Upper lobe of left lung (tissue), 6 donors: ENCODE measurements around the gene EBF3. TPM values are rescaled to one million over a fixed set of nuclear protein-coding genes. Genes with fewer than 3 reads are reported as not detected.

ENCODE experiments used
- ATAC-seq, 2 donors: fragments of 200-7000 bp; cut with Tn5 transposase; one replicate each; pipeline ENCODE4 v1.9.1; 2022; ENCODE audit warnings: mild to moderate bottlenecking in 2 of 2, moderate library complexity in 2 of 2; ENCODE audit not compliant: low FRiP score in 2 of 2
- DNase-seq, 2 donors: peaks; one replicate each; pipeline ENCODE4 v3.0.0-alpha.2; 2019 to 2020
- H3K27ac ChIP-seq, 4 donors: fragments of 200-600 bp; sonication (generic); one replicate each; pipeline ENCODE4 v1.5.1; 2016 to 2019
- H3K27me3 ChIP-seq, 4 donors: fragments of 200-600 bp; sonication (generic); one replicate each; pipeline ENCODE4 v1.5.1; 2017 to 2019
- H3K36me3 ChIP-seq, 4 donors: fragments of 200-600 bp; sonication (generic); one replicate each; pipeline ENCODE4 v1.5.1; 2016 to 2019
- H3K4me1 ChIP-seq, 4 donors: fragments of 200-600 bp; sonication (generic); one replicate each; pipeline ENCODE4 v1.5.1; 2018 to 2019
- H3K4me3 ChIP-seq, 4 donors: fragments of 200-600 bp; sonication (generic); one replicate each; pipeline ENCODE4 v1.5.1; 2017 to 2019; ENCODE audit warnings: mild to moderate bottlenecking in 2 of 4, moderate library complexity in 1 of 4
- H3K9me3 ChIP-seq, 4 donors: fragments of 200-600 bp; sonication (generic); one replicate each; pipeline ENCODE4 v1.5.1; 2018 to 2019
- EP300 ChIP-seq, 4 donors: sonication (generic); formaldehyde crosslinking; IDR thresholded peaks; one replicate each; pipeline ENCODE4 v1.5.1; 2017; ENCODE audit warnings: antibody characterized with exemption in 4 of 4, control low read depth in 2 of 4
- POLR2A ChIP-seq, 4 donors: fragments of 450-650 bp; IDR thresholded peaks; one replicate each; pipeline ENCODE4 v1.5.1; 2016 to 2017; ENCODE audit warnings: antibody characterized with exemption in 4 of 4, mild to moderate bottlenecking in 2 of 4
- POLR2AphosphoS5 ChIP-seq, 2 donors: sonication (generic); formaldehyde crosslinking; IDR thresholded peaks; one replicate each; pipeline ENCODE4 v1.5.1; 2017; ENCODE audit warnings: antibody characterized with exemption in 2 of 2
- WGBS, 2 donors: methylation state at CpG; one replicate each; pipeline ENCODE4 v1.1.5; 2017 to 2018; 5-methylcytosine and 5-hydroxymethylcytosine counted together
- total RNA-seq, 6 donors: library from RNA; depleted of rRNA in 4 of 6; stranded (reverse); fragments of >200 nt in 4 of 6; gene quantifications; one replicate each; pipeline versions ENCODE4 v1.1.0 to v1.2.1, GENCODE V29; 2016 to 2021
- TF ChIP-seq, protein P1 (sequence below), 6 experiments: fragments of 450-650 bp in 4 of 6; fragments of 200-600 bp in 2 of 6; sonication (generic) in 2 of 6; IDR thresholded peaks; one replicate each; pipeline ENCODE4 v1.5.1; 2016 to 2019; ENCODE audit warnings: antibody characterized with exemption in 6 of 6
- donor health status: DM: no; HTN: no; CAD: no; lungs with moderate emphysema.
- donor health status: DM: no; HTN: yes; CAD: no; lungs with severe emphysema.

Gene EBF3
- total RNA-seq, 6 donors from 2014 or later, result 0.06 to 0.51 TPM; not detected in 4

GRCh38 chr10:129883626-129884397, 80.3 kb downstream of the EBF3 start:
- ATAC-seq (no peak), DNase-seq (no peak)
- Histone ChIP-seq H3K9me3 (no peaks in the 10 kb centered on the region), H3K4me1 (no peaks in the 10 kb centered on the region), H3K36me3 (no peaks in the 10 kb centered on the region), H3K4me3 (no peak overlapping the region), H3K27ac (no peak overlapping the region), H3K27me3 (no peaks in the 10 kb centered on the region)
- TF ChIP-seq, protein P1, sequence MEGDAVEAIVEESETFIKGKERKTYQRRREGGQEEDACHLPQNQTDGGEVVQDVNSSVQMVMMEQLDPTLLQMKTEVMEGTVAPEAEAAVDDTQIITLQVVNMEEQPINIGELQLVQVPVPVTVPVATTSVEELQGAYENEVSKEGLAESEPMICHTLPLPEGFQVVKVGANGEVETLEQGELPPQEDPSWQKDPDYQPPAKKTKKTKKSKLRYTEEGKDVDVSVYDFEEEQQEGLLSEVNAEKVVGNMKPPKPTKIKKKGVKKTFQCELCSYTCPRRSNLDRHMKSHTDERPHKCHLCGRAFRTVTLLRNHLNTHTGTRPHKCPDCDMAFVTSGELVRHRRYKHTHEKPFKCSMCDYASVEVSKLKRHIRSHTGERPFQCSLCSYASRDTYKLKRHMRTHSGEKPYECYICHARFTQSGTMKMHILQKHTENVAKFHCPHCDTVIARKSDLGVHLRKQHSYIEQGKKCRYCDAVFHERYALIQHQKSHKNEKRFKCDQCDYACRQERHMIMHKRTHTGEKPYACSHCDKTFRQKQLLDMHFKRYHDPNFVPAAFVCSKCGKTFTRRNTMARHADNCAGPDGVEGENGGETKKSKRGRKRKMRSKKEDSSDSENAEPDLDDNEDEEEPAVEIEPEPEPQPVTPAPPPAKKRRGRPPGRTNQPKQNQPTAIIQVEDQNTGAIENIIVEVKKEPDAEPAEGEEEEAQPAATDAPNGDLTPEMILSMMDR (IDR thresholded peaks at IDR 0.05), result no peak
- TF ChIP-seq POLR2A (IDR thresholded peaks at IDR 0.05), result no peak
- TF ChIP-seq POLR2AphosphoS5 (IDR thresholded peaks at IDR 0.05), result no peak
- no peak for TF ChIP-seq EP300 (IDR thresholded peaks at IDR 0.05)
- 41% methylated on average over 18 to 20 of the region's 20 CpGs for WGBS, 2 donors

DNA sequence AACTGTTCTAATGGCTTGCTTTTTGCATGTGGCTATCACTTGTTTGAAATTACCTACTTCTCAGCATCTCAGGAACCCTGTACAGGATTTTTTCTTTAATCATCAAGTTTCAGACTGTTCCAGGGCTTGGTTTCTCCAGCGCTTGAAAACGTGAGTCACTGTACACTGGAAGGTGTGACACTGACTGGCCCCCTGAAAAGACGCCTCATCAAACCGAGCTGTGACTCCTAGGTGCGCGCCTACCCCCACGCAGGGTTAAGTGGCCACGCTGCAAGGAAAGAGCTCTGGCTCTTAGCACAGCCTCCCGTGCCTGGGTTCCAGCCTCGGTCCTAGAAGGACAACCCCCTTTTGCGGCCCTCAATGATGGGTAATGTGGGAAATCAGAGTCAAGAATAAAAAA, 81.0 kb downstream of the EBF3 start:
- H3K27ac ChIP-seq, result no peak overlapping the region
- no peak for DNase-seq
- H3K9me3 ChIP-seq, result no peaks in the 10 kb centered on the region
- H3K27me3 ChIP-seq, result no peaks in the 10 kb centered on the region
- no peak overlapping the region for H3K4me3 ChIP-seq
- no peak for ATAC-seq
- no peak for TF ChIP-seq POLR2AphosphoS5 (IDR thresholded peaks at IDR 0.05)
- TF ChIP-seq, protein P1 (IDR thresholded peaks at IDR 0.05), result no peak
- TF ChIP-seq POLR2A (IDR thresholded peaks at IDR 0.05), result no peak
- no peak for TF ChIP-seq EP300 (IDR thresholded peaks at IDR 0.05)
- no peaks in the 10 kb centered on the region for H3K36me3 ChIP-seq
- no peaks in the 10 kb centered on the region for H3K4me1 ChIP-seq
- 71 to 76% methylated on average over 10 to 11 of the region's 11 CpGs for WGBS, 2 donors

- H3K36me3 ChIP-seq, result no peaks in the 10 kb centered on the region
- DNase-seq (no peak), ATAC-seq (no peak)
- no peaks in the 10 kb centered on the region for H3K4me1 ChIP-seq
- H3K4me3 ChIP-seq, result no peak overlapping the region
- H3K27ac ChIP-seq, result no peak overlapping the region
- TF ChIP-seq, protein P1 (IDR thresholded peaks at IDR 0.05), result no peak
- TF ChIP-seq POLR2AphosphoS5 (IDR thresholded peaks at IDR 0.05), result no peak
- no peak for TF ChIP-seq EP300 (IDR thresholded peaks at IDR 0.05)
- TF ChIP-seq POLR2A (IDR thresholded peaks at IDR 0.05), result no peak
- WGBS, 2 donors, result 66 to 73% methylated on average over 9 of the region's 9 CpGs
- no peaks in the 10 kb centered on the region for H3K27me3 ChIP-seq
- no peaks in the 10 kb centered on the region for H3K9me3 ChIP-seq
Observed at GRCh38 chr10:129882291-129883010, 81.6 kb downstream of the EBF3 start.

DNA sequence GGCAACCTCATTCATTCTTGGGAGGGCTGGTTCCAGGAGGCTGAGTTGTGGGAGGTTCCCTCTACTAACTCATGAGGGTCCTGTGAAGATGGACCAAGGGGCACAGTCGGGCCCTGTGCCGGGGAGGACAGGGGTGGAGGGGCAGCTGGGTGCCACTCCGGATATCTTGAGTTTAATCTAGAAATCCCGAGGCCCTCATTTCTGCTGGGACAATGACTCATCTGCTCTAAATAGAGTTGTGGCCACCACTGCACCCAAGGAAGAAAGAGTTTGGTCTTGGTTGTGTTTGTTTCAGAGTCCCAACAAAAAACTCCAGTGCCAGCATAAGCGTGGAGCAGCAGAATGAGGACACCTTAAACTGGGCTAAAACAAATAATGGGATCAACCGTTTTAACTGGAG, 82.4 kb downstream of the EBF3 start:
- H3K4me1 ChIP-seq, result no peaks in the 10 kb centered on the region
- H3K36me3 ChIP-seq, result no peaks in the 10 kb centered on the region
- 40 to 80% methylated on average over 6 of the region's 6 CpGs for WGBS, 2 donors
- no peaks in the 10 kb centered on the region for H3K27me3 ChIP-seq
- no peak for TF ChIP-seq EP300 (IDR thresholded peaks at IDR 0.05)
- no peak for TF ChIP-seq POLR2A (IDR thresholded peaks at IDR 0.05)
- TF ChIP-seq, protein P1 (IDR thresholded peaks at IDR 0.05), result no peak
- TF ChIP-seq POLR2AphosphoS5 (IDR thresholded peaks at IDR 0.05), result no peak
- no peak overlapping the region for H3K27ac ChIP-seq
- no peaks in the 10 kb centered on the region for H3K9me3 ChIP-seq
- no peak overlapping the region for H3K4me3 ChIP-seq
- DNase-seq (no peak), ATAC-seq (no peak)
